ENCODE measurements around the gene OR52E4. TPM values are rescaled to one million over a fixed set of nuclear protein-coding genes. Genes with fewer than 3 reads are reported as not detected.

OR52E4 gene
- total and polyA plus RNA-seq, 2 of the 13 experiments (the other 11 are each of a cell fraction or from before 2014, with no cell fraction given), result not detected

GRCh38 chr11:5928811-5929210, 48.4 kb downstream of the OR52E4 start:
- 42% methylated on average over 9 of the region's 15 CpGs for WGBS (ENCODE audit: low lambda C conversion rate)
- no TSS peak for BruUV-seq (replicated peaks)
- CTCF ChIA-PET (ENCODE audit: low intra/inter-chr PET ratio, low total read pairs), result no interaction called here

GRCh38 chr11:5929571-5930368, 49.3 kb downstream of the OR52E4 start:
- intact Hi-C loops (cut with micrococcal nuclease; ENCODE audit: unreplicated experiment) (no loop called here), in situ Hi-C loops (cut with HindIII; ENCODE audit: extremely low pct_ligation_motif_present, low pct_unique_long_range_greater_than_20kb) (no loop called here)
- Histone ChIP-seq H3K79me2 (ENCODE audit: insufficient read depth, low read length) (no peaks in the 10 kb centered on the region), H3K9ac (ENCODE audit: insufficient read depth, low read depth, low read length) (no peak overlapping the region), H3K36me3 (replicated peaks in 1 of 2; ENCODE audit: control insufficient read depth in 1 of 2, insufficient read depth in 2 of 2, low read length in 2 of 2) (no peaks in the 10 kb centered on the region), H3K27me3 (ENCODE audit: control insufficient read depth in 1 of 2, insufficient read depth in 2 of 2, low read length in 2 of 2) (peaks cover 0 to 8% of the 10 kb centered on the region in 2 experiments; a peak in 2 of 5 replicates), H3K4me3 (replicated peaks in 1 of 3; ENCODE audit: insufficient read depth in 1 of 3, low read depth in 2 of 3, low read length in 3 of 3) (no peak overlapping the region), H3K27ac (ENCODE audit: extremely low read length, insufficient read depth, low read length) (no peak overlapping the region), H4K20me1 (ENCODE audit: insufficient read depth, low read length) (no peaks in the 10 kb centered on the region), H3K9me3 (ENCODE audit: low read length) (no peaks in the 10 kb centered on the region), H2AFZ (ENCODE audit: low read length) (no peak overlapping the region), H3K4me2 (ENCODE audit: low read depth, low read length) (no peak overlapping the region), H3K4me1 (ENCODE audit: insufficient read depth, low read length) (no peaks in the 10 kb centered on the region)
- CTCF ChIA-PET (ENCODE audit: low intra/inter-chr PET ratio, low total read pairs), result no interaction called here
- WGBS (ENCODE audit: low lambda C conversion rate), result 57% methylated on average over 31 of the region's 31 CpGs
- DNase-seq (ENCODE audit: low spot score), result no peak
- ATAC-seq, result no peak
- BruUV-seq (replicated peaks), result no TSS peak
- POLR2A ChIA-PET, result no interaction called here
- FAIRE-seq, result no peak
- TF ChIP-seq, protein P1, sequence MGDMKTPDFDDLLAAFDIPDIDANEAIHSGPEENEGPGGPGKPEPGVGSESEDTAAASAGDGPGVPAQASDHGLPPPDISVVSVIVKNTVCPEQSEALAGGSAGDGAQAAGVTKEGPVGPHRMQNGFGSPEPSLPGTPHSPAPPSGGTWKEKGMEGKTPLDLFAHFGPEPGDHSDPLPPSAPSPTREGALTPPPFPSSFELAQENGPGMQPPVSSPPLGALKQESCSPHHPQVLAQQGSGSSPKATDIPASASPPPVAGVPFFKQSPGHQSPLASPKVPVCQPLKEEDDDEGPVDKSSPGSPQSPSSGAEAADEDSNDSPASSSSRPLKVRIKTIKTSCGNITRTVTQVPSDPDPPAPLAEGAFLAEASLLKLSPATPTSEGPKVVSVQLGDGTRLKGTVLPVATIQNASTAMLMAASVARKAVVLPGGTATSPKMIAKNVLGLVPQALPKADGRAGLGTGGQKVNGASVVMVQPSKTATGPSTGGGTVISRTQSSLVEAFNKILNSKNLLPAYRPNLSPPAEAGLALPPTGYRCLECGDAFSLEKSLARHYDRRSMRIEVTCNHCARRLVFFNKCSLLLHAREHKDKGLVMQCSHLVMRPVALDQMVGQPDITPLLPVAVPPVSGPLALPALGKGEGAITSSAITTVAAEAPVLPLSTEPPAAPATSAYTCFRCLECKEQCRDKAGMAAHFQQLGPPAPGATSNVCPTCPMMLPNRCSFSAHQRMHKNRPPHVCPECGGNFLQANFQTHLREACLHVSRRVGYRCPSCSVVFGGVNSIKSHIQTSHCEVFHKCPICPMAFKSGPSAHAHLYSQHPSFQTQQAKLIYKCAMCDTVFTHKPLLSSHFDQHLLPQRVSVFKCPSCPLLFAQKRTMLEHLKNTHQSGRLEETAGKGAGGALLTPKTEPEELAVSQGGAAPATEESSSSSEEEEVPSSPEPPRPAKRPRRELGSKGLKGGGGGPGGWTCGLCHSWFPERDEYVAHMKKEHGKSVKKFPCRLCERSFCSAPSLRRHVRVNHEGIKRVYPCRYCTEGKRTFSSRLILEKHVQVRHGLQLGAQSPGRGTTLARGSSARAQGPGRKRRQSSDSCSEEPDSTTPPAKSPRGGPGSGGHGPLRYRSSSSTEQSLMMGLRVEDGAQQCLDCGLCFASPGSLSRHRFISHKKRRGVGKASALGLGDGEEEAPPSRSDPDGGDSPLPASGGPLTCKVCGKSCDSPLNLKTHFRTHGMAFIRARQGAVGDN (CRISPR knock-in tag; IDR thresholded peaks at IDR 0.05), result no peak
- TF ChIP-seq ZBTB7A (CRISPR knock-in tag; IDR thresholded peaks at IDR 0.05) (no peak), STAT5B (CRISPR knock-in tag; IDR thresholded peaks at IDR 0.05) (no peak), ZBTB3 (CRISPR knock-in tag; IDR thresholded peaks at IDR 0.05; ENCODE audit: borderline replicate concordance, low read depth) (no peak), PCBP2 (optimal IDR thresholded peaks at IDR 0.05; ENCODE audit: low read depth, low read length, poor library complexity, severe bottlenecking) (no peak), ZNF879 (CRISPR knock-in tag; IDR thresholded peaks at IDR 0.05) (no peak), NPAS2 (CRISPR knock-in tag; IDR thresholded peaks at IDR 0.05; ENCODE audit: borderline replicate concordance) (no peak), BORCS8-MEF2B (CRISPR knock-in tag; IDR thresholded peaks at IDR 0.05) (no peak)

More at GRCh38 chr11:5928811-5929210, 48.4 kb downstream of the OR52E4 start:
- Histone ChIP-seq H3K4me1 (ENCODE audit: insufficient read depth, low read length) (no peaks in the 10 kb centered on the region), H3K27me3 (ENCODE audit: control insufficient read depth in 1 of 2, insufficient read depth in 2 of 2, low read length in 2 of 2) (peaks cover 0 to 8% of the 10 kb centered on the region in 2 experiments; a peak in 2 of 5 replicates), H3K79me2 (ENCODE audit: insufficient read depth, low read length) (no peaks in the 10 kb centered on the region), H3K9me3 (ENCODE audit: low read length) (no peaks in the 10 kb centered on the region), H3K27ac (ENCODE audit: extremely low read length, insufficient read depth, low read length) (no peak overlapping the region), H3K4me2 (ENCODE audit: low read depth, low read length) (no peak overlapping the region), H4K20me1 (ENCODE audit: insufficient read depth, low read length) (no peaks in the 10 kb centered on the region), H2AFZ (ENCODE audit: low read length) (no peak overlapping the region), H3K9ac (ENCODE audit: insufficient read depth, low read depth, low read length) (no peak overlapping the region), H3K36me3 (replicated peaks in 1 of 2; ENCODE audit: control insufficient read depth in 1 of 2, insufficient read depth in 2 of 2, low read length in 2 of 2) (no peaks in the 10 kb centered on the region), H3K4me3 (replicated peaks in 1 of 3; ENCODE audit: insufficient read depth in 1 of 3, low read depth in 2 of 3, low read length in 3 of 3) (no peak overlapping the region)
- intact Hi-C loops (cut with micrococcal nuclease; ENCODE audit: unreplicated experiment) (no loop called here), in situ Hi-C loops (cut with HindIII; ENCODE audit: extremely low pct_ligation_motif_present, low pct_unique_long_range_greater_than_20kb) (no loop called here)
- no peak for DNase-seq (ENCODE audit: low spot score)
- no peak for FAIRE-seq
- POLR2A ChIA-PET, result no interaction called here
- TF ChIP-seq ISL2 (CRISPR knock-in tag; IDR thresholded peaks at IDR 0.05) (no peak), ZNF788 (CRISPR knock-in tag; IDR thresholded peaks at IDR 0.05; ENCODE audit: borderline replicate concordance) (no peak), MNT (IDR thresholded peaks at IDR 0.05) (no peak)
- ATAC-seq, result no peak

Measured in HepG2 (cell line).